IMR-90 (cell line): ENCODE data around the gene ACAA2.

Experiments
- CEBPB ChIP-seq: IDR thresholded peaks from 2 replicates; pipeline ENCODE4 v1.6.1; 2012; ENCODE audit warnings: low read depth, low read length, improper control_type of control experiment
- CHD1 ChIP-seq: IDR thresholded peaks from 2 replicates; pipeline ENCODE4 v1.6.1; 2012; ENCODE audit warnings: low read depth, low read length, improper control_type of control experiment
- FOS ChIP-seq: fragments of 150-350 bp; IDR thresholded peaks from 2 replicates; pipeline ENCODE4 v1.6.1; 2016; ENCODE audit warnings: low read depth, low read length
- MAFK ChIP-seq: IDR thresholded peaks from 2 replicates; pipeline ENCODE4 v1.6.1; 2012; ENCODE audit warnings: low read depth, low read length, improper control_type of control experiment
- POLR2A ChIP-seq: IDR thresholded peaks from 2 replicates; pipeline ENCODE4 v1.6.1; 2012; ENCODE audit warnings: mild to moderate bottlenecking, low read depth, low read length
- RAD21 ChIP-seq: IDR thresholded peaks from 2 replicates; pipeline ENCODE4 v1.6.1; 2012; ENCODE audit warnings: low read length, improper control_type of control experiment
- RCOR1 ChIP-seq: IDR thresholded peaks from 2 replicates; pipeline ENCODE4 v1.6.1; 2012; ENCODE audit warnings: mild to moderate bottlenecking, low read length, improper control_type of control experiment; ENCODE audit not compliant: insufficient replicate concordance
- RFX5 ChIP-seq: IDR thresholded peaks from 2 replicates; pipeline ENCODE4 v1.8.0; 2012; ENCODE audit warnings: low read depth, mild to moderate bottlenecking, low read length, moderate library complexity
- TF ChIP-seq, protein P1 (sequence below): conservative IDR thresholded peaks from 2 replicates; pipeline ENCODE4 v1.5.1; 2012; ENCODE audit warnings: mild to moderate bottlenecking, low read depth, low read length, improper control_type of control experiment

GRCh38 chr18:49848115-49848514 is 34.8 kb upstream of the ACAA2 start:
- TF ChIP-seq, protein P1, sequence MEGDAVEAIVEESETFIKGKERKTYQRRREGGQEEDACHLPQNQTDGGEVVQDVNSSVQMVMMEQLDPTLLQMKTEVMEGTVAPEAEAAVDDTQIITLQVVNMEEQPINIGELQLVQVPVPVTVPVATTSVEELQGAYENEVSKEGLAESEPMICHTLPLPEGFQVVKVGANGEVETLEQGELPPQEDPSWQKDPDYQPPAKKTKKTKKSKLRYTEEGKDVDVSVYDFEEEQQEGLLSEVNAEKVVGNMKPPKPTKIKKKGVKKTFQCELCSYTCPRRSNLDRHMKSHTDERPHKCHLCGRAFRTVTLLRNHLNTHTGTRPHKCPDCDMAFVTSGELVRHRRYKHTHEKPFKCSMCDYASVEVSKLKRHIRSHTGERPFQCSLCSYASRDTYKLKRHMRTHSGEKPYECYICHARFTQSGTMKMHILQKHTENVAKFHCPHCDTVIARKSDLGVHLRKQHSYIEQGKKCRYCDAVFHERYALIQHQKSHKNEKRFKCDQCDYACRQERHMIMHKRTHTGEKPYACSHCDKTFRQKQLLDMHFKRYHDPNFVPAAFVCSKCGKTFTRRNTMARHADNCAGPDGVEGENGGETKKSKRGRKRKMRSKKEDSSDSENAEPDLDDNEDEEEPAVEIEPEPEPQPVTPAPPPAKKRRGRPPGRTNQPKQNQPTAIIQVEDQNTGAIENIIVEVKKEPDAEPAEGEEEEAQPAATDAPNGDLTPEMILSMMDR: no peak
- TF ChIP-seq RCOR1 (no peak), CHD1 (no peak), POLR2A (no peak), CEBPB (no peak), RFX5 (no peak), RAD21 (no peak), MAFK (no peak), FOS (no peak)
